ENCODE results near the gene BPIFB1.

BPIFB1 gene

GRCh38 chr20:33275215-33275614 is 7.8 kb upstream of the BPIFB1 start:
- Histone ChIP-seq H3K36me3 (ENCODE audit: control insufficient read depth, insufficient read depth, low read length) (no peaks in the 10 kb centered on the region), H3K9me3 (ENCODE audit: control insufficient read depth, low read length) (no peaks in the 10 kb centered on the region), H3K4me1 (ENCODE audit: control insufficient read depth, insufficient read depth, low read length) (peaks cover 59% of the 10 kb centered on the region), H3K4me3 (ENCODE audit: low read length) (no peak overlapping the region), H3K9ac (ENCODE audit: low read length) (no peak overlapping the region), H3K27me3 (ENCODE audit: control insufficient read depth, insufficient read depth, low read length) (no peaks in the 10 kb centered on the region)

- no peaks in the 10 kb centered on the region for H3K9me3 ChIP-seq (ENCODE audit: control insufficient read depth, low read length)
- no peaks in the 10 kb centered on the region for H3K27me3 ChIP-seq (ENCODE audit: control insufficient read depth, insufficient read depth, low read length)
- peaks cover 64% of the 10 kb centered on the region for H3K4me1 ChIP-seq (ENCODE audit: control insufficient read depth, insufficient read depth, low read length)
- no peaks in the 10 kb centered on the region for H3K36me3 ChIP-seq (ENCODE audit: control insufficient read depth, insufficient read depth, low read length)
- H3K4me3 ChIP-seq (ENCODE audit: low read length) = no peak overlapping the region
- H3K9ac ChIP-seq (ENCODE audit: low read length) = no peak overlapping the region
Measured at GRCh38 chr20:33275871-33276270, 7.1 kb upstream of the BPIFB1 start.

- H3K4me1 ChIP-seq (ENCODE audit: control insufficient read depth, insufficient read depth, low read length) = peaks cover 65% of the 10 kb centered on the region
- H3K4me3 ChIP-seq (ENCODE audit: low read length) = no peak overlapping the region
- H3K36me3 ChIP-seq (ENCODE audit: control insufficient read depth, insufficient read depth, low read length) = no peaks in the 10 kb centered on the region
- no peaks in the 10 kb centered on the region for H3K9me3 ChIP-seq (ENCODE audit: control insufficient read depth, low read length)
- H3K9ac ChIP-seq (ENCODE audit: low read length) = peak overlapping the region; percentile 29
- no peaks in the 10 kb centered on the region for H3K27me3 ChIP-seq (ENCODE audit: control insufficient read depth, insufficient read depth, low read length)
Measured at GRCh38 chr20:33276303-33277113, 6.5 kb upstream of the BPIFB1 start.

- Histone ChIP-seq H3K9me3 (ENCODE audit: control insufficient read depth, low read length) (no peaks in the 10 kb centered on the region), H3K9ac (ENCODE audit: low read length) (peak overlapping the region; percentile 44), H3K4me3 (ENCODE audit: low read length) (no peak overlapping the region), H3K27me3 (ENCODE audit: control insufficient read depth, insufficient read depth, low read length) (no peaks in the 10 kb centered on the region), H3K4me1 (ENCODE audit: control insufficient read depth, insufficient read depth, low read length) (peaks cover 67% of the 10 kb centered on the region), H3K36me3 (ENCODE audit: control insufficient read depth, insufficient read depth, low read length) (no peaks in the 10 kb centered on the region)
Measured at GRCh38 chr20:33277471-33278441, 5.3 kb upstream of the BPIFB1 start.

GRCh38 chr20:33278700-33279099 is 4.3 kb upstream of the BPIFB1 start:
- Histone ChIP-seq H3K4me3 (ENCODE audit: low read length) (no peak overlapping the region), H3K4me1 (ENCODE audit: control insufficient read depth, insufficient read depth, low read length) (peaks cover 67% of the 10 kb centered on the region), H3K27me3 (ENCODE audit: control insufficient read depth, insufficient read depth, low read length) (no peaks in the 10 kb centered on the region), H3K9ac (ENCODE audit: low read length) (peak overlapping the region; percentile 15), H3K9me3 (ENCODE audit: control insufficient read depth, low read length) (no peaks in the 10 kb centered on the region), H3K36me3 (ENCODE audit: control insufficient read depth, insufficient read depth, low read length) (no peaks in the 10 kb centered on the region)

- Histone ChIP-seq H3K27me3 (ENCODE audit: control insufficient read depth, insufficient read depth, low read length) (no peaks in the 10 kb centered on the region), H3K9me3 (ENCODE audit: control insufficient read depth, low read length) (no peaks in the 10 kb centered on the region), H3K4me1 (ENCODE audit: control insufficient read depth, insufficient read depth, low read length) (peaks cover 67% of the 10 kb centered on the region), H3K36me3 (ENCODE audit: control insufficient read depth, insufficient read depth, low read length) (no peaks in the 10 kb centered on the region), H3K9ac (ENCODE audit: low read length) (no peak overlapping the region), H3K4me3 (ENCODE audit: low read length) (no peak overlapping the region)
Measured at GRCh38 chr20:33279261-33279910, 3.6 kb upstream of the BPIFB1 start.

- no peaks in the 10 kb centered on the region for H3K36me3 ChIP-seq (ENCODE audit: control insufficient read depth, insufficient read depth, low read length)
- no peaks in the 10 kb centered on the region for H3K27me3 ChIP-seq (ENCODE audit: control insufficient read depth, insufficient read depth, low read length)
- no peaks in the 10 kb centered on the region for H3K9me3 ChIP-seq (ENCODE audit: control insufficient read depth, low read length)
- peaks cover 67% of the 10 kb centered on the region for H3K4me1 ChIP-seq (ENCODE audit: control insufficient read depth, insufficient read depth, low read length)
- H3K4me3 ChIP-seq (ENCODE audit: low read length) = no peak overlapping the region
- no peak overlapping the region for H3K9ac ChIP-seq (ENCODE audit: low read length)
Measured at GRCh38 chr20:33280000-33280680, 2.9 kb upstream of the BPIFB1 start.

GRCh38 chr20:33280775-33281174 is 2.2 kb upstream of the BPIFB1 start:
- Histone ChIP-seq H3K4me1 (ENCODE audit: control insufficient read depth, insufficient read depth, low read length) (peaks cover 61% of the 10 kb centered on the region), H3K9ac (ENCODE audit: low read length) (no peak overlapping the region), H3K9me3 (ENCODE audit: control insufficient read depth, low read length) (no peaks in the 10 kb centered on the region), H3K27me3 (ENCODE audit: control insufficient read depth, insufficient read depth, low read length) (no peaks in the 10 kb centered on the region), H3K4me3 (ENCODE audit: low read length) (no peak overlapping the region), H3K36me3 (ENCODE audit: control insufficient read depth, insufficient read depth, low read length) (no peaks in the 10 kb centered on the region)

GRCh38 chr20:33281550-33282146 is 1.4 kb upstream of the BPIFB1 start:
- Histone ChIP-seq H3K27me3 (ENCODE audit: control insufficient read depth, insufficient read depth, low read length) (no peaks in the 10 kb centered on the region), H3K4me1 (ENCODE audit: control insufficient read depth, insufficient read depth, low read length) (peaks cover 53% of the 10 kb centered on the region), H3K9me3 (ENCODE audit: control insufficient read depth, low read length) (no peaks in the 10 kb centered on the region), H3K4me3 (ENCODE audit: low read length) (no peak overlapping the region), H3K36me3 (ENCODE audit: control insufficient read depth, insufficient read depth, low read length) (no peaks in the 10 kb centered on the region), H3K9ac (ENCODE audit: low read length) (no peak overlapping the region)

GRCh38 chr20:33282196-33282934 is 649 bp upstream of the BPIFB1 start:
- H3K9ac ChIP-seq (ENCODE audit: low read length) = no peak overlapping the region
- no peaks in the 10 kb centered on the region for H3K36me3 ChIP-seq (ENCODE audit: control insufficient read depth, insufficient read depth, low read length)
- no peaks in the 10 kb centered on the region for H3K27me3 ChIP-seq (ENCODE audit: control insufficient read depth, insufficient read depth, low read length)
- H3K4me3 ChIP-seq (ENCODE audit: low read length) = no peak overlapping the region
- no peaks in the 10 kb centered on the region for H3K9me3 ChIP-seq (ENCODE audit: control insufficient read depth, low read length)
- peaks cover 50% of the 10 kb centered on the region for H3K4me1 ChIP-seq (ENCODE audit: control insufficient read depth, insufficient read depth, low read length)

GRCh38 chr20:33284284-33284683 is 1.3 kb downstream of the BPIFB1 start:
- H3K36me3 ChIP-seq (ENCODE audit: control insufficient read depth, insufficient read depth, low read length) = no peaks in the 10 kb centered on the region
- no peaks in the 10 kb centered on the region for H3K27me3 ChIP-seq (ENCODE audit: control insufficient read depth, insufficient read depth, low read length)
- no peak overlapping the region for H3K4me3 ChIP-seq (ENCODE audit: low read length)
- no peaks in the 10 kb centered on the region for H3K9me3 ChIP-seq (ENCODE audit: control insufficient read depth, low read length)
- H3K4me1 ChIP-seq (ENCODE audit: control insufficient read depth, insufficient read depth, low read length) = peaks cover 34% of the 10 kb centered on the region
- no peak overlapping the region for H3K9ac ChIP-seq (ENCODE audit: low read length)

Data from mucosa of stomach (tissue), 1 donor.